Measurements from ENCODE around the gene SHBG. TPM values are rescaled to one million over a fixed set of nuclear protein-coding genes. Genes with fewer than 3 reads are reported as not detected.

Gene SHBG
- total and polyA plus RNA-seq, 2 of the 8 experiments (the other 6 are each of a cell fraction or from before 2014, with no cell fraction given) = 1.1 to 1.2 TPM

DNA sequence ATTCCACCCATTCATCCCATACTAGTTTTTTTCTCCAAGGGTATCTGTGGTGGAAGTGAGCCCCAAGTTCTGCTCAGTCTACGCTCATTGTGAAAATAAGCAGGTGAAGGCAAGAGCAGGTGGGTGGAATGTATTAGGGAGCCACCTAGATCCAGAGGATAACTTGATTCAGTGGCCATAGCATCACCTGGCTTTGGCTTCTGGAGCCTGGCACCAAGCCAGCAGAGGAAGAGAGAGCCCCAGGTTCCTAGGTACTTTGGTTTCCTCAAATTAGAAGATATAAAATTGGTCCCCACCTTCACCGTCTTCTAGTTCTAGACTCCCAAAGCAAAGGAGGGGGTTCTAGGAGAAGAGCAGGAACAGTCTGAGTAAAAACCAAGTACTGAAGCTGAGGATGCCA is 19.3 kb upstream of the SHBG start:
- Histone ChIP-seq H2AFZ (ENCODE audit: low read length) (no peak overlapping the region), H3K27ac (ENCODE audit: low read depth, low read length) (no peak overlapping the region), H3K9me3 (ENCODE audit: insufficient read depth in 2 of 2, low read depth in 1 of 2, low read length in 1 of 2) (no peaks in the 10 kb centered on the region), H3K79me1 (ENCODE audit: low read depth, low read length) (peaks cover 20% of the 10 kb centered on the region), H4K20me1 (replicated peaks in 1 of 2; ENCODE audit: control insufficient read depth in 1 of 2, insufficient read depth in 2 of 2, low read length in 2 of 2) (peaks cover 0 to 14% of the 10 kb centered on the region in 2 experiments), H2AK5ac (ENCODE audit: low read depth, low read length) (no peak overlapping the region), H3K4me3 (ENCODE audit: extremely low read depth in 1 of 4, insufficient read depth in 2 of 4, low read depth in 3 of 4, low read length in 4 of 4) (no peak overlapping the region), H3K4me1 (replicated peaks in 1 of 4; ENCODE audit: control insufficient read depth in 3 of 4, insufficient read depth in 4 of 4, low read length in 3 of 4) (peaks cover 0 to 5% (median 1%) of the 10 kb centered on the region in 4 experiments; a peak in 4 of 7 replicates), H3K9ac (replicated peaks in 1 of 4; ENCODE audit: extremely low read depth in 1 of 4, low read depth in 3 of 4, low read length in 3 of 4) (no peak overlapping the region), H3K4me2 (ENCODE audit: insufficient read depth in 1 of 2, low read depth in 2 of 2, low read length in 2 of 2) (no peak overlapping the region), H4K5ac (ENCODE audit: insufficient read length, low read depth, low read length) (no peak overlapping the region), H3K27me3 (replicated peaks in 1 of 4; ENCODE audit: control insufficient read depth in 3 of 4, extremely low read depth in 1 of 4, insufficient read depth in 3 of 4, low read length in 3 of 4) (no peaks in the 10 kb centered on the region), H3K23me2 (ENCODE audit: low read depth, low read length) (peaks cover 6% of the 10 kb centered on the region), H2BK12ac (ENCODE audit: low read depth, low read length) (no peak overlapping the region), H2BK15ac (ENCODE audit: low read length) (no peak overlapping the region), H4K91ac (replicated peaks; ENCODE audit: insufficient read length, low read length) (no peak overlapping the region), H3K4ac (replicated peaks; ENCODE audit: insufficient read length, low read depth, low read length) (no peak overlapping the region), H3K56ac (replicated peaks; ENCODE audit: insufficient read length, low read depth, low read length) (no peak overlapping the region), H3K36me3 (ENCODE audit: control insufficient read depth in 2 of 4, insufficient read depth in 4 of 4, low read length in 3 of 4) (peaks cover 0 to 19% (median 2%) of the 10 kb centered on the region in 4 experiments; a peak in 5 of 8 replicates), H3K23ac (ENCODE audit: insufficient read length) (no peak overlapping the region), H2BK120ac (replicated peaks; ENCODE audit: low read depth, low read length) (no peak overlapping the region), H2BK5ac (ENCODE audit: low read depth, low read length) (no peak overlapping the region), H3K79me2 (ENCODE audit: control insufficient read depth in 1 of 2, insufficient read depth in 2 of 2, low read length in 2 of 2) (peaks cover 4 to 49% of the 10 kb centered on the region in 2 experiments; a peak in 3 of 4 replicates), H2BK20ac (ENCODE audit: low read length) (no peak overlapping the region), H4K8ac (ENCODE audit: extremely low read depth, insufficient read depth, low read length) (no peak overlapping the region), H3K14ac (ENCODE audit: insufficient read length) (no peak overlapping the region), H3K18ac (ENCODE audit: extremely low read depth, low read length) (no peak overlapping the region)
- TF ChIP-seq BRCA1 (IDR thresholded peaks at IDR 0.05; ENCODE audit: low read depth, low read length) (no peak), CBX8 (IDR thresholded peaks at IDR 0.05; ENCODE audit: borderline replicate concordance, low read depth, low read length) (no peak), KDM4A (IDR thresholded peaks at IDR 0.05; ENCODE audit: low read depth, low read length, severe bottlenecking) (no peak), POLR2AphosphoS5 (IDR thresholded peaks at IDR 0.05; ENCODE audit: low read depth, low read length) (no peak)
- WGBS, 2 experiments (ENCODE audit: extremely low coverage in 1 of 2, insufficient coverage in 1 of 2, insufficient read length in 1 of 2, insufficient replicate concordance in 2 of 2, low coverage in 1 of 2, low lambda C conversion rate in 2 of 2, missing lambda C conversion rate in 1 of 2) = 95% methylated on average over 2 of the region's 2 CpGs; no CpG with 5 or more reads in 1 of the 2 experiments
- DNase-seq (ENCODE audit: low read depth in 1 of 2, low spot score in 2 of 2) = no peak
- ChIA-PET POLR2A (ENCODE audit: partially characterized antibody) (interaction anchor here (1.3 to 79.4 kb wide), 4 partner anchors 16 to 56 kb away, joined by 3 to 2272 read pairs (median 6); partner anchors contain the start of genes ATP1B2, CD68, TP53 and WRAP53), CTCF (ENCODE audit: partially characterized antibody) (interaction anchor here (0.5 to 1.3 kb wide), 5 partner anchors 8 to 77 kb away, joined by 3 to 4 read pairs (median 3); partner anchors contain the start of genes SAT2, TP53 and WRAP53)
- FAIRE-seq = no peak
